HuH-7.5 (cell line): ENCODE measurements around the gene LMO2.

Source experiments
- DNase-seq: peaks from one replicate; pipeline ENCODE4 v3.0.0; 2011; ENCODE audit warnings: low spot score

The LMO2 gene

DNA sequence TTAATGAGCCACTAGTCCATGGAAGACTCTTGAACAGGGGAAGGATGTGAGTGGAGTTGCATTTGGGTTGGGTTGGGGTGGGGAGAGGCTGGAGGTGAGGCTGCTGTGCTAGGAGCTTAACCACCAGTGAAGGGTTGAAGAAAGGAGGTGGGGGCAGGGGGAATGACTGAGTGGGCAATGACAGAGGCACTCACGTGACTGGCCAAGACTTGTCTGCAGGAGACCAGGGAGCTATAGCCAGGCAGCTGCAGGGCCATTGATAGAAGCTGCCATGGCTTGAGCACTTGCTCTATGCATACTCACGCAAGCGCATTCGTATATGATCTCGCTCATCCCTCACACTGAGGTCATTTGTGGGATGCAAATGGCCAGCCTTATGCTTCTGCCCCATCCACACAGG is 4.0 kb downstream of the LMO2 start:
- no peak for DNase-seq

- DNase-seq = no peak
Measured at GRCh38 chr11:33885338-33886005, 6.4 kb downstream of the LMO2 start.

DNA sequence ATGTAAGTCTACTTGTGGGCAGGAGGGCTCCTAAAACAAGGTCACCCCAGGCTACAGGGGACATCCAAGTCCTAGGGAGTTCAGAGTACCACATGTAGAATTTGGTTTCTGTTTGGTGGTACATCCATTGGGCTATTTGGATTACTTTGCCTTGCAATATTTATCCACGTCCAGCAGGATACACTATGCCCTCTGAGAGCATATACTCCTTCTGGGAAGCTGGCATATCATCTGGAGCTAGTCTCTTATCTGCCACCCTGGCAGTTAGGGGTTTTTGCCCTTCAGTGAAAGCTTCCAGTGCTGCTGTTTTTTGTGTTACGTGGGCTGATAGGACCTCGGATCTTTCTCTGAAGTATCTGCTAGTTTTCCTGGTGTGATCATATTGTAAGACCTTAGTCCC is 7.3 kb downstream of the LMO2 start:
- DNase-seq = no peak

GRCh38 chr11:33884035-33884434 is 7.8 kb downstream of the LMO2 start:
- DNase-seq = no peak

DNA sequence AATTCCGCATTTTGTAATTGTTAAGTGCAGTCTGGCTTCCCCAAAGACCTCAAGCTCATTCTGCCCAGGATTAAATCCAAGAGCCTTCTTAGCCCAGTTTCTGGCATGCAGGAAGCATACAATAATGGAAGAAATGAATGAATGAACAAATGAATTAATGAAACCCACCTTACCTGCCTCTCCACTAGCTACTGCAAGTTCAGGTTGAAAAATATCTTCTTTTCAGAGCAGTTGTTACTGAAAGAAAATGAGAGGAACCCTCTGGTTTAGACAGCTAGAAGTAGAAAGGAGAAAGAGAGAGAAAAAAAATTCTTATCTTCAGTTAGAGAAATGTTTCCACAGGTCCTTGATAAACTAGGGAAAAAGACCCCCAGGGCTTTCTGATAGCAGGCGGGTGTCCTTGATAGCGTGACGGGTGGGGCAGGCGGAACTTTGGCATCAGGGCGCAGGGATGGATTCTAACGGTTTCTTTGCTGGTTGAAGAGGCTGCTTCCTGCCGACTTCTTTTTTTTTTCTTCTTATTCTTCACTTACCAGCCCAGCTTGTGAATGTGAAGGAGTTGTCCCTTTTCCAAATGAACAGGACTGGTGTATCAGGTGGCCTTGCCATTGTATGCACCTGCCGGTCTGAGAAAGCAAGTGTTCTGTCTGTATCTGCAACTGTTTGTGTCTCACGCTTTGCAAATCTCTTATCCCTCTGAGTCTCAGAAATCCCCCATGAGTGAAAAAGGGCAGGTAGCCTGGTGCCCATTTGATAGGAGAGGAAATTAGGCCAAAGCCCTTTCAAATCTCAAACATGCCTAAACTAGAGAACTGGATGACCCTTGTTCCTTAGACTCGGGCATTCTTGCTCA is 10.0 kb downstream of the LMO2 start:
- DNase-seq = no peak

- no peak for DNase-seq
Measured at GRCh38 chr11:33880979-33881378, 10.9 kb downstream of the LMO2 start.

DNA sequence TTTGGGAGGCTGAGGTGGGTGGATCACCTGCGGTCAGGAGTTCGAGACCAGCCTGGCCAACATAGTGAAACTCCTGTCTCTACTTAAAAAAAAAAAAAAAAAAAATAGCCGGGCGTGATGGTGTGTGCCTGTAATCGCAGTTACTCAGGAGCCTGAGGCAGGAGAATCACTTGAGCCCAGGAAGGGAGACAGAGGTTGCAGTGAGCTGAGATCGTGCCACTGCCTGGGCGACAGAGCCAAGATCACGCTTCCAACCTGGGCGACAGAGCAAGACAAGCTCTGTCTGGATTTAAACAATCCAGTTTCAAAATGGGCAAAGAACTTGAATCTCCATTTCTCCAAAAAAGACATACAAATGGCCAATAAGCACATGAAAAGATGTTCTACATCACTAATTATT is 12.5 kb downstream of the LMO2 start:
- DNase-seq = no peak

GRCh38 chr11:33877038-33877437 is 14.8 kb downstream of the LMO2 start:
- DNase-seq = no peak

GRCh38 chr11:33875621-33876294 is 16.1 kb downstream of the LMO2 start:
- DNase-seq = no peak

- no peak for DNase-seq
Measured at GRCh38 chr11:33874910-33875490, 16.9 kb downstream of the LMO2 start.

- DNase-seq = no peak
Measured at GRCh38 chr11:33874433-33874832, 17.4 kb downstream of the LMO2 start.

GRCh38 chr11:33869481-33870422 is 22.1 kb downstream of the LMO2 start:
- peak; percentile 20 for DNase-seq

- DNase-seq = no peak
Measured at GRCh38 chr11:33868647-33869461, 23.0 kb downstream of the LMO2 start.

- DNase-seq = no peak
Measured at GRCh38 chr11:33867996-33868646, 23.8 kb downstream of the LMO2 start.

DNA sequence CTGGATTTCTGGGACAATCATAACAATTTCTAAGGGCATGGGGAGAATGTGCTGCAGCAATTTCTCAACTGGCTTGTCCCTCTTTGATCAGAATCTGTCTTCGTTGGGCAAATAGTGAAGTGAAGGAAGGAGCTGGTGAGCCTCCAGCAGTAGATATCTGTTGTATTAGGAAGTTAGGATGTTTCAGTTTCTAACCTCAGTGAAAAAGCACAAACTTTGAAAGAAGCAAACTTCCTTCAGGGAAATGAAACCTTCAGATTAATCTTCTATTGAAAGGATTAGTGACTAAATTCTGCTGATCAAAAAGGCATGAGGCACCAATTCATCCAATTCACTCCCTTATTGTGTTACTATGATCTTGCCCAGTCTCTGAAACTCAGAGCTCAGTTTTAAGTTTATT is 24.3 kb downstream of the LMO2 start:
- DNase-seq = no peak

DNA sequence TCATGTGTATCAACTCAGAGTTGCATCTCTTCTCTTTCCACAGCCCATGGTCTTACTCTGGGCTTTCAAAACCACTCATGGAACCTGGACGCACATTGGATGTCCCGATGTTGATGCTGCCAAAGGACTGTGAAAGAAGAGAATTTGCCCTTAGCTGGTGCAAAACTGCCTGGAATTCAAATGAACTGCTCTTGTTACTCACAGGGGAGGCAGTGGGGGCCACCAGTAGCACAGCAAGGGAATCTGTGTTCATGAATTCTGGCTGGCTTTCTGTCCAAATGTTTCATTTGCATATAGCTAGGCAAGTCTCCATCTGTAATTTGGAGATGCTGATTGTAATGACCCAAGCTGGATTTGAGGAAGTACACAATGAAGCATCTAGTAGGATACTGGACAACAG is 24.9 kb downstream of the LMO2 start:
- DNase-seq = no peak

GRCh38 chr11:33864479-33864878 is 27.4 kb downstream of the LMO2 start:
- no peak for DNase-seq

- no peak for DNase-seq
Measured at GRCh38 chr11:33863418-33864172, 28.3 kb downstream of the LMO2 start.

DNA sequence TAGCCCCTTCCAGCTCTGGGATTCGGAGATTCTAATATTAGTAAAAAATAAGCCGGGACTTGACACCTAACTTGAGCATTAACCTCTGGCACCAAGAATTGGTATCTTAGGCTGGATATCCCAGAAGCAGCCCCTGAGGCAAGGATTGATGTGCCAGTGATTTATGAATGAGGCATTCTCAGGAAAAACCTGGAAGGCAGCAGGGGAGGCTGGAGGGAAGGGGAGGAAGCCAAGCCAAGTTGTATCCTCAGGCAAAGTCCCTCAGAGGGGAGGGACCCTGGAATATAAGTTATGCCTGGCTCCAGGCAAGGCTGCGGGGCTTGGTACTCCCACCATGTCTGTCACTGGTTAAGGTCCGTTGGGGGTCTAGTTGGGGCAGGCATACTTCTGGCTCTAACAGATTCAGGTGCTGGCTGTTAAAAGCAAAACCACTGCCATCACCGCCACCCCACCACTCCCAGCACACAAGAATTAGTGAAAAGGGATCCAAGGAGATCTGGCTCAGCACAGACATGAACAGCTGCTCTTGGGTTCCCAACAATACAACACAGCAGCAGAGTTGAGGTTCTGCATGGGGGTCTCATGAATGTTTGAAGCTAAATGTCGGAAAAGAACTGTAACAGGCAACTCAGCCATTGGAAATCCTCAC is 29.8 kb downstream of the LMO2 start:
- no peak for DNase-seq
